DND-41 (cell line): ENCODE data around the gene OPCML.

Experiments
- ATAC-seq: fragments of 200-7000 bp; cut with Tn5 transposase; 3 replicates; pipeline ENCODE4 v1.9.1; 2021; ENCODE audit warnings: low read depth; ENCODE audit not compliant: insufficient read depth
- DNase-seq: peaks from one replicate; pipeline ENCODE4 v3.0.0-alpha.2; 2020
- H2AFZ ChIP-seq: 2 replicates; pipeline ENCODE4 v1.6.0; 2012; ENCODE audit warnings: low read depth, low read length
- H3K27ac ChIP-seq: 2 replicates; pipeline ENCODE4 v1.5.1; 2012; ENCODE audit warnings: low read length, inconsistent platforms
- H3K27me3 ChIP-seq: fragments of 200-600 bp; sonication (generic); 2 replicates; pipeline ENCODE4 v1.6.0; 2012; ENCODE audit warnings: low read length, mild to moderate bottlenecking, inconsistent platforms; ENCODE audit not compliant: insufficient read depth, poor library complexity
- H3K36me3 ChIP-seq: 2 replicates; pipeline ENCODE4 v1.5.1; 2012; ENCODE audit warnings: low read length, inconsistent platforms; ENCODE audit not compliant: insufficient read depth
- H3K4me1 ChIP-seq: 2 replicates; pipeline ENCODE4 v1.5.1; 2012; ENCODE audit warnings: mild to moderate bottlenecking, low read length; ENCODE audit not compliant: insufficient read depth
- H3K4me2 ChIP-seq: 2 replicates; pipeline ENCODE4 v1.6.0; 2012; ENCODE audit warnings: mild to moderate bottlenecking, moderate library complexity, low read length, inconsistent platforms; ENCODE audit not compliant: insufficient read depth
- H3K4me3 ChIP-seq, 2 experiments: fragments of 200-600 bp in 1 of 2; shearing (Covaris generic) in 1 of 2; 2 replicates each; pipeline ENCODE4 v1.5.1; 2012 to 2016; ENCODE audit warnings: inconsistent platforms in 2 of 2, low read length in 2 of 2, mild to moderate bottlenecking in 2 of 2, low read depth in 1 of 2, moderate library complexity in 1 of 2
- H3K79me2 ChIP-seq: 2 replicates; pipeline ENCODE4 v1.6.0; 2012; ENCODE audit warnings: low read length, inconsistent platforms; ENCODE audit not compliant: insufficient read depth
- H3K9ac ChIP-seq: 2 replicates; pipeline ENCODE4 v1.6.0; 2012; ENCODE audit warnings: low read depth, mild to moderate bottlenecking, inconsistent platforms, low read length, moderate library complexity
- H3K9me3 ChIP-seq: 2 replicates; pipeline ENCODE4 v1.5.1; 2012; ENCODE audit warnings: low read length, moderate library complexity, mild to moderate bottlenecking, inconsistent platforms; ENCODE audit not compliant: insufficient read depth, severe bottlenecking
- H4K20me1 ChIP-seq: 2 replicates; pipeline ENCODE4 v1.6.0; 2012; ENCODE audit warnings: low read length; ENCODE audit not compliant: insufficient read depth
- EZH2 ChIP-seq: IDR thresholded peaks from 3 replicates; pipeline ENCODE4 v1.6.1; 2012; ENCODE audit warnings: borderline replicate concordance, low read depth, mild to moderate bottlenecking, moderate library complexity, low read length, inconsistent platforms; ENCODE audit not compliant: severe bottlenecking
- TF ChIP-seq, protein P1 (sequence below): IDR thresholded peaks from 2 replicates; pipeline ENCODE4 v1.5.1; 2012; ENCODE audit warnings: borderline replicate concordance, low read length, moderate library complexity, mild to moderate bottlenecking; ENCODE audit not compliant: poor library complexity, severe bottlenecking; ENCODE audit errors: extremely low read depth

Gene OPCML

DNA sequence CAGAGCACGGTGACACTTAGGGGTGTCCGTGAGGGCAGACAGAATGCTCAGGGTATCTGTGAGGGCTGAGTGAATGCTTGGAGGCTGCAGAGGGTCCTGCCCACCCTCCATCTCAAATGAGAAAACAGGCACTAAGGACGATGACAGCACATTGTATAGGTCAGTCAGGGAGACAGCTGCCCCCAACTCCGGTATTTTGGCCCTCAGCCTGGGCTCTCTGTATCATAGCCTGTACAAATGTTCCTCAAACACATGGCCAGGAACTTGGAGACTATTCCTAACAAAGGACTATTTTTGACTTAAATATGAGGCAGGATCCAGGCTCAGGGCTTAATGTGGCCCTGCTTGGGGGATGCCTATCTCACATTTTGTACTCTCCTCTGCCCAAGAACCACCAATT is 145.4 kb downstream of the OPCML start:
- Histone ChIP-seq H3K9ac (no peak overlapping the region), H3K4me1 (no peaks in the 10 kb centered on the region), H3K9me3 (no peaks in the 10 kb centered on the region), H3K4me3 (no peak overlapping the region), H3K79me2 (no peaks in the 10 kb centered on the region), H3K4me2 (no peak overlapping the region), H4K20me1 (no peaks in the 10 kb centered on the region), H3K36me3 (no peaks in the 10 kb centered on the region), H3K27me3 (peaks cover 14% of the 10 kb centered on the region), H2AFZ (no peak overlapping the region), H3K27ac (no peak overlapping the region)
- ATAC-seq (no peak), DNase-seq (no peak)
- TF ChIP-seq EZH2, result no peak
- TF ChIP-seq, protein P1, sequence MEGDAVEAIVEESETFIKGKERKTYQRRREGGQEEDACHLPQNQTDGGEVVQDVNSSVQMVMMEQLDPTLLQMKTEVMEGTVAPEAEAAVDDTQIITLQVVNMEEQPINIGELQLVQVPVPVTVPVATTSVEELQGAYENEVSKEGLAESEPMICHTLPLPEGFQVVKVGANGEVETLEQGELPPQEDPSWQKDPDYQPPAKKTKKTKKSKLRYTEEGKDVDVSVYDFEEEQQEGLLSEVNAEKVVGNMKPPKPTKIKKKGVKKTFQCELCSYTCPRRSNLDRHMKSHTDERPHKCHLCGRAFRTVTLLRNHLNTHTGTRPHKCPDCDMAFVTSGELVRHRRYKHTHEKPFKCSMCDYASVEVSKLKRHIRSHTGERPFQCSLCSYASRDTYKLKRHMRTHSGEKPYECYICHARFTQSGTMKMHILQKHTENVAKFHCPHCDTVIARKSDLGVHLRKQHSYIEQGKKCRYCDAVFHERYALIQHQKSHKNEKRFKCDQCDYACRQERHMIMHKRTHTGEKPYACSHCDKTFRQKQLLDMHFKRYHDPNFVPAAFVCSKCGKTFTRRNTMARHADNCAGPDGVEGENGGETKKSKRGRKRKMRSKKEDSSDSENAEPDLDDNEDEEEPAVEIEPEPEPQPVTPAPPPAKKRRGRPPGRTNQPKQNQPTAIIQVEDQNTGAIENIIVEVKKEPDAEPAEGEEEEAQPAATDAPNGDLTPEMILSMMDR, result no peak

DNA sequence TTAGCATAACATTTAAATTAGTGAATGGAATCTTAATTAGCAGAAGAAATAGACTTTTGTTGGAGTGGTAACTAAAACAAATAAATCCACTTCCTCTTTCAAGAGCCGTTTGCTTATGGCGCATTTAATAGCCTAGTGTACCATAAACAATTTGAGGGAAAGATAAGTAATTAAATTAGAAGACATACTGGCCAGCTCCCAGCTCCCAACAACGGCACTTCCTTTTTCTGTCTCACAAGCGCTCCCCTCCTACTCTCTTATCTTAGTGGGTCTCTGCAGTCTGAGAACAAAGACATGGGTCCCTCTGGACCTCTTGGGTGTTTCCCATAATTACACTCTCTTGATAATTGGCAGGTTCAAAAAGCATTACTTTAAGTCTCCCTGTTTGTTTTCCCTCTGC is 146.0 kb downstream of the OPCML start:
- H3K27ac ChIP-seq, result no peak overlapping the region
- no peak overlapping the region for H3K9ac ChIP-seq
- peaks cover 15% of the 10 kb centered on the region for H3K27me3 ChIP-seq
- H2AFZ ChIP-seq, result no peak overlapping the region
- no peaks in the 10 kb centered on the region for H4K20me1 ChIP-seq
- H3K4me1 ChIP-seq, result no peaks in the 10 kb centered on the region
- no peaks in the 10 kb centered on the region for H3K36me3 ChIP-seq
- no peak overlapping the region for H3K4me3 ChIP-seq
- no peak overlapping the region for H3K4me2 ChIP-seq
- TF ChIP-seq, protein P1, result no peak
- no peak for TF ChIP-seq EZH2
- ATAC-seq, result no peak
- H3K79me2 ChIP-seq, result no peaks in the 10 kb centered on the region
- no peak for DNase-seq
- H3K9me3 ChIP-seq, result no peaks in the 10 kb centered on the region

GRCh38 chr11:133385781-133386180 is 146.5 kb downstream of the OPCML start:
- Histone ChIP-seq H3K4me2 (no peak overlapping the region), H3K36me3 (no peaks in the 10 kb centered on the region), H3K79me2 (no peaks in the 10 kb centered on the region), H4K20me1 (no peaks in the 10 kb centered on the region), H3K27me3 (peaks cover 20% of the 10 kb centered on the region), H3K4me3 (no peak overlapping the region), H2AFZ (no peak overlapping the region), H3K27ac (no peak overlapping the region), H3K4me1 (no peaks in the 10 kb centered on the region), H3K9me3 (no peaks in the 10 kb centered on the region), H3K9ac (no peak overlapping the region)
- DNase-seq (no peak), ATAC-seq (no peak)
- TF ChIP-seq, protein P1, result no peak
- no peak for TF ChIP-seq EZH2

DNA sequence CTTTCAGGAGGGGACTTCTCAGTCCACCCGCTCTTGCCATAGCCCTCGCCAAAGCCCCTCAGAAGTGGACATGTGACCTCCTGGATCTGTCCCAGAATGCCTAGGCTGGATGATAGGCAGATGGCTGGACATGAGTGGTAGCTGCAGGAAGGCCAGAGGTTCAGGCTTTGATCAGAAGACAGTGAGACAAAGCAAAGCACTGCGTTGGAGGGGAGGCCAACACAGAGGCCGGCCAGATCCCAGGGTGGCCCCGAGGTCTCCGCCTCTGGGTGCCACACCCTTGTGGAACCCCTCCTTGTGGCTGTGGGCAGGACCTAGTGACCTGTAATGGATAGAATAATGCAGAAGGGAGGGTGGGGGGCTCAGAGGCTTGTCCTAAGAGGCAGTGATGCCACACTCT is 147.6 kb downstream of the OPCML start:
- Histone ChIP-seq H4K20me1 (no peaks in the 10 kb centered on the region), H3K27me3 (peaks cover 26% of the 10 kb centered on the region), H2AFZ (no peak overlapping the region), H3K9ac (no peak overlapping the region), H3K4me3 (no peak overlapping the region), H3K4me2 (no peak overlapping the region), H3K4me1 (no peaks in the 10 kb centered on the region), H3K79me2 (no peaks in the 10 kb centered on the region), H3K27ac (no peak overlapping the region), H3K9me3 (no peaks in the 10 kb centered on the region), H3K36me3 (no peaks in the 10 kb centered on the region)
- DNase-seq (no peak), ATAC-seq (no peak)
- TF ChIP-seq EZH2, result no peak
